Measurements from ENCODE around the gene CD44.

- TF ChIP-seq, protein P1, sequence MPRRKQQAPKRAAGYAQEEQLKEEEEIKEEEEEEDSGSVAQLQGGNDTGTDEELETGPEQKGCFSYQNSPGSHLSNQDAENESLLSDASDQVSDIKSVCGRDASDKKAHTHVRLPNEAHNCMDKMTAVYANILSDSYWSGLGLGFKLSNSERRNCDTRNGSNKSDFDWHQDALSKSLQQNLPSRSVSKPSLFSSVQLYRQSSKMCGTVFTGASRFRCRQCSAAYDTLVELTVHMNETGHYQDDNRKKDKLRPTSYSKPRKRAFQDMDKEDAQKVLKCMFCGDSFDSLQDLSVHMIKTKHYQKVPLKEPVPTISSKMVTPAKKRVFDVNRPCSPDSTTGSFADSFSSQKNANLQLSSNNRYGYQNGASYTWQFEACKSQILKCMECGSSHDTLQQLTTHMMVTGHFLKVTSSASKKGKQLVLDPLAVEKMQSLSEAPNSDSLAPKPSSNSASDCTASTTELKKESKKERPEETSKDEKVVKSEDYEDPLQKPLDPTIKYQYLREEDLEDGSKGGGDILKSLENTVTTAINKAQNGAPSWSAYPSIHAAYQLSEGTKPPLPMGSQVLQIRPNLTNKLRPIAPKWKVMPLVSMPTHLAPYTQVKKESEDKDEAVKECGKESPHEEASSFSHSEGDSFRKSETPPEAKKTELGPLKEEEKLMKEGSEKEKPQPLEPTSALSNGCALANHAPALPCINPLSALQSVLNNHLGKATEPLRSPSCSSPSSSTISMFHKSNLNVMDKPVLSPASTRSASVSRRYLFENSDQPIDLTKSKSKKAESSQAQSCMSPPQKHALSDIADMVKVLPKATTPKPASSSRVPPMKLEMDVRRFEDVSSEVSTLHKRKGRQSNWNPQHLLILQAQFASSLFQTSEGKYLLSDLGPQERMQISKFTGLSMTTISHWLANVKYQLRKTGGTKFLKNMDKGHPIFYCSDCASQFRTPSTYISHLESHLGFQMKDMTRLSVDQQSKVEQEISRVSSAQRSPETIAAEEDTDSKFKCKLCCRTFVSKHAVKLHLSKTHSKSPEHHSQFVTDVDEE (CRISPR knock-in tag; IDR thresholded peaks at IDR 0.05), result no peak
- no peak for TF ChIP-seq RARB (CRISPR knock-in tag; IDR thresholded peaks at IDR 0.05)
- TF ChIP-seq ZNF8 (CRISPR knock-in tag; IDR thresholded peaks at IDR 0.05), result no peak
- no peak for TF ChIP-seq CREB5 (CRISPR knock-in tag; IDR thresholded peaks at IDR 0.05; ENCODE audit: low read depth)
- TF ChIP-seq ZFP3 (CRISPR knock-in tag; IDR thresholded peaks at IDR 0.05), result no peak
- TF ChIP-seq TCF4 (CRISPR knock-in tag; IDR thresholded peaks at IDR 0.05; ENCODE audit: borderline replicate concordance), result no peak
- TF ChIP-seq ESRRG (CRISPR knock-in tag; IDR thresholded peaks at IDR 0.05), result no peak
- no peak for TF ChIP-seq CSDC2 (CRISPR knock-in tag; IDR thresholded peaks at IDR 0.05)
- TF ChIP-seq, protein P2, sequence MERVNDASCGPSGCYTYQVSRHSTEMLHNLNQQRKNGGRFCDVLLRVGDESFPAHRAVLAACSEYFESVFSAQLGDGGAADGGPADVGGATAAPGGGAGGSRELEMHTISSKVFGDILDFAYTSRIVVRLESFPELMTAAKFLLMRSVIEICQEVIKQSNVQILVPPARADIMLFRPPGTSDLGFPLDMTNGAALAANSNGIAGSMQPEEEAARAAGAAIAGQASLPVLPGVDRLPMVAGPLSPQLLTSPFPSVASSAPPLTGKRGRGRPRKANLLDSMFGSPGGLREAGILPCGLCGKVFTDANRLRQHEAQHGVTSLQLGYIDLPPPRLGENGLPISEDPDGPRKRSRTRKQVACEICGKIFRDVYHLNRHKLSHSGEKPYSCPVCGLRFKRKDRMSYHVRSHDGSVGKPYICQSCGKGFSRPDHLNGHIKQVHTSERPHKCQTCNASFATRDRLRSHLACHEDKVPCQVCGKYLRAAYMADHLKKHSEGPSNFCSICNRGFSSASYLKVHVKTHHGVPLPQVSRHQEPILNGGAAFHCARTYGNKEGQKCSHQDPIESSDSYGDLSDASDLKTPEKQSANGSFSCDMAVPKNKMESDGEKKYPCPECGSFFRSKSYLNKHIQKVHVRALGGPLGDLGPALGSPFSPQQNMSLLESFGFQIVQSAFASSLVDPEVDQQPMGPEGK (CRISPR knock-in tag; IDR thresholded peaks at IDR 0.05; ENCODE audit: borderline replicate concordance), result no peak
Observed at GRCh38 chr11:35243774-35244173, 104.8 kb downstream of the CD44 start.
